SU-DHL-6 (cell line): ENCODE measurements around the gene WDR7.

Experiments used
- H2AFZ ChIP-seq: fragments of 200-600 bp; sonication (generic); 2 replicates; pipeline ENCODE4 v1.6.1; 2014; ENCODE audit warnings: low read depth, mild to moderate bottlenecking, moderate library complexity, mixed read lengths, antibody characterized with exemption, low read length; ENCODE audit not compliant: severe bottlenecking
- H3F3A ChIP-seq: fragments of 200-600 bp; shearing (Covaris generic); 2 replicates; pipeline ENCODE4 v1.6.0; 2016; ENCODE audit warnings: antibody characterized with exemption, mild to moderate bottlenecking; ENCODE audit not compliant: insufficient read depth
- H3K27ac ChIP-seq: fragments of 200-600 bp; sonication (generic); 2 replicates; pipeline ENCODE4 v1.5.1; 2016; ENCODE audit warnings: low read depth, mild to moderate bottlenecking, low read length, moderate library complexity, mixed read lengths
- H3K27me3 ChIP-seq: fragments of 200-600 bp; sonication (generic), shearing (Covaris generic); 2 replicates; pipeline ENCODE4 v1.6.0; 2014; ENCODE audit warnings: mild to moderate bottlenecking, low read length
- H3K36me3 ChIP-seq: fragments of 200-600 bp; sonication (generic); 2 replicates; pipeline ENCODE4 v1.6.1; 2014; ENCODE audit warnings: mild to moderate bottlenecking, low read length, mixed read lengths
- H3K4me2 ChIP-seq: fragments of 300-600, 200-600 bp; shearing (Covaris generic), sonication (generic); 2 replicates; pipeline ENCODE4 v1.6.0; 2014; ENCODE audit warnings: low read length, low read depth, mild to moderate bottlenecking; ENCODE audit not compliant: poor library complexity, severe bottlenecking
- H3K4me3 ChIP-seq: fragments of 200-600 bp; sonication (generic); 2 replicates; pipeline ENCODE4 v1.5.1; 2014; ENCODE audit warnings: antibody characterized with exemption, low read length, mild to moderate bottlenecking, mixed read lengths; ENCODE audit not compliant: insufficient read depth, poor library complexity, severe bottlenecking
- H3K79me2 ChIP-seq: fragments of 200-600 bp; sonication (generic); 2 replicates; pipeline ENCODE4 v1.6.1; 2014; ENCODE audit warnings: mild to moderate bottlenecking, low read length, moderate library complexity; ENCODE audit not compliant: insufficient read depth
- H3K9ac ChIP-seq: fragments of 200-600 bp; sonication (generic); 2 replicates; pipeline ENCODE4 v1.7.0; 2014; ENCODE audit warnings: mild to moderate bottlenecking, low read length
- H3K9me2 ChIP-seq: fragments of 200-600 bp; sonication (generic); replicated peaks from 2 replicates; pipeline ENCODE4 v1.6.1; 2014; ENCODE audit warnings: low read length; ENCODE audit not compliant: insufficient read depth
- H3K9me3 ChIP-seq: fragments of 200-600 bp; sonication (generic); 2 replicates; pipeline ENCODE4 v1.6.1; 2014; ENCODE audit warnings: low read length, mixed read lengths; ENCODE audit not compliant: insufficient read depth
- H4K20me1 ChIP-seq: fragments of 200-600 bp; sonication (generic); 2 replicates; pipeline ENCODE4 v1.6.1; 2014; ENCODE audit warnings: low read depth, mild to moderate bottlenecking, antibody characterized with exemption, low read length, moderate library complexity, mixed read lengths
- EZH2phosphoT487 ChIP-seq: fragments of 200-600 bp; sonication (generic), shearing (Covaris generic); conservative IDR thresholded peaks from 2 replicates; pipeline ENCODE4 v1.6.1; 2018; ENCODE audit warnings: mild to moderate bottlenecking, antibody characterized with exemption, low read length, moderate library complexity, mixed read lengths
- TF ChIP-seq, protein P1 (sequence below): fragments of 200-600 bp; sonication (generic); IDR thresholded peaks from one replicate; pipeline ENCODE4 v1.5.1; 2017; ENCODE audit warnings: antibody characterized with exemption, mild to moderate bottlenecking, low read length, moderate library complexity; ENCODE audit not compliant: insufficient read depth, poor library complexity, severe bottlenecking

WDR7 gene

GRCh38 chr18:56709463-56709862 lies 58.3 kb downstream of the WDR7 start:
- H2AFZ ChIP-seq = no peak overlapping the region
- no peak overlapping the region for H3K4me2 ChIP-seq
- H3K27me3 ChIP-seq = no peaks in the 10 kb centered on the region
- H3K9me2 ChIP-seq = no peaks in the 10 kb centered on the region
- TF ChIP-seq, protein P1, sequence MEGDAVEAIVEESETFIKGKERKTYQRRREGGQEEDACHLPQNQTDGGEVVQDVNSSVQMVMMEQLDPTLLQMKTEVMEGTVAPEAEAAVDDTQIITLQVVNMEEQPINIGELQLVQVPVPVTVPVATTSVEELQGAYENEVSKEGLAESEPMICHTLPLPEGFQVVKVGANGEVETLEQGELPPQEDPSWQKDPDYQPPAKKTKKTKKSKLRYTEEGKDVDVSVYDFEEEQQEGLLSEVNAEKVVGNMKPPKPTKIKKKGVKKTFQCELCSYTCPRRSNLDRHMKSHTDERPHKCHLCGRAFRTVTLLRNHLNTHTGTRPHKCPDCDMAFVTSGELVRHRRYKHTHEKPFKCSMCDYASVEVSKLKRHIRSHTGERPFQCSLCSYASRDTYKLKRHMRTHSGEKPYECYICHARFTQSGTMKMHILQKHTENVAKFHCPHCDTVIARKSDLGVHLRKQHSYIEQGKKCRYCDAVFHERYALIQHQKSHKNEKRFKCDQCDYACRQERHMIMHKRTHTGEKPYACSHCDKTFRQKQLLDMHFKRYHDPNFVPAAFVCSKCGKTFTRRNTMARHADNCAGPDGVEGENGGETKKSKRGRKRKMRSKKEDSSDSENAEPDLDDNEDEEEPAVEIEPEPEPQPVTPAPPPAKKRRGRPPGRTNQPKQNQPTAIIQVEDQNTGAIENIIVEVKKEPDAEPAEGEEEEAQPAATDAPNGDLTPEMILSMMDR = no peak
- TF ChIP-seq EZH2phosphoT487 = no peak
- H3K27ac ChIP-seq = no peak overlapping the region
- no peaks in the 10 kb centered on the region for H3K79me2 ChIP-seq
- no peak overlapping the region for H3K9ac ChIP-seq
- H3K9me3 ChIP-seq = no peaks in the 10 kb centered on the region
- no peak overlapping the region for H3K4me3 ChIP-seq
- H3K36me3 ChIP-seq = no peaks in the 10 kb centered on the region
- no peaks in the 10 kb centered on the region for H3F3A ChIP-seq
- no peaks in the 10 kb centered on the region; the same call in 1 of the 2 replicates for H4K20me1 ChIP-seq

DNA sequence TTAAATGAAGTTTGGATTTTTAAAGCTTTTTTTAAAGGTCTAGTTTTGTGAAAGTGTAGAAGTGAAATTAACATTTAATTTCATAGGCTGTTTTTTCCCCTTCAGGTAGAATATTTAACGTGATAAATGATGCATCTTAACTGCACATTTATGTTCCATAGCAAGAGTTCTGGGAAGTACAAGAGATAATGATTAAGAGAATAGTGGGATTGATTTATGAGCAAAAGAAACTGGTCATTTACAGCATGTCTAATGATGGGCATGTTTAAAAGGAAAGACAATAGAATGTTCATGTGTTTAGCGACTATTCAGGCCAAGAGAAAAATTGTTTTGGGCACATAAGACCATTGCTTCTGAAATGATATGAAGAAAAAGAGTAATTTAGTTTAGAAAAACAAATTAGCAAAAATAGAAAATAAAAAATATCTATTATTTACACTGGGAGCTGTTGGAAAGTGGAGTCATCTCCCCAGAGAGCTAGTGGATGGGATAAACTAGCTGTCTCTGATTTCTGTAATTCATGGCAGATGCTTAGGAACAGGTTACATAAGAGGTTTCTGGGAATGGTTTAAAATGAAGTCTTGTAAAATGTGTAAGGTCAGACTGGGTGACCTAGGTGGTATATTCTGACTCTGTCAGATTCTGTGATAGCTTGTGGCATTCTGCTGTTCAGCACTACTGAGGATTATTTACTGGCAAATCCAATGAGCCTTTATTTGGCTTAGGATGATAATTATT lies 60.7 kb downstream of the WDR7 start:
- H2AFZ ChIP-seq = no peak overlapping the region
- no peaks in the 10 kb centered on the region for H3K9me3 ChIP-seq
- no peaks in the 10 kb centered on the region for H3K27me3 ChIP-seq
- no peak overlapping the region for H3K9ac ChIP-seq
- TF ChIP-seq, protein P1 = no peak
- no peak for TF ChIP-seq EZH2phosphoT487
- no peak overlapping the region for H3K4me3 ChIP-seq
- H3K9me2 ChIP-seq = no peaks in the 10 kb centered on the region
- no peaks in the 10 kb centered on the region for H3F3A ChIP-seq
- no peaks in the 10 kb centered on the region for H3K79me2 ChIP-seq
- H3K27ac ChIP-seq = no peak overlapping the region
- no peak overlapping the region for H3K4me2 ChIP-seq
- H4K20me1 ChIP-seq = no peaks in the 10 kb centered on the region; the same call in 1 of the 2 replicates
- H3K36me3 ChIP-seq = no peaks in the 10 kb centered on the region

DNA sequence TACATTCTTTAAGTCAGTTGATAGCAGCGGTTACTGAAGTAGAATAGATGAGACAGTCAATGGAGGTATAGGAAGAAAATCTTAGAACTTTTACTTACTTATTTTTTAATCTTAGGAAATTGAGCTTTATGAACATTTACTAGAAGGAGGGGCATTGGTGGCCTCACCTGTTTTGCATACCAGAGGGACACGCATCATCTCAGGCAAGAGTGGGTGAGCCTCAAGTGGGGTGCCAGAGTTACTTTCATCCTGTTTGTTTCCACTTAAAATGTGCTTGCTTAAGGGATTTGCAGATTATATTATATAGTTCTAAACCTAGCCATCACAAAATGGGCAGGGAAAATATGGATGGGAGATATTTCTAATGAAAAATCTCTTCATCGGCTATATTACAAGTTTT lies 61.6 kb downstream of the WDR7 start:
- Histone ChIP-seq H3K9ac (no peak overlapping the region), H3K9me2 (no peaks in the 10 kb centered on the region), H3K27me3 (no peaks in the 10 kb centered on the region), H2AFZ (no peak overlapping the region), H3K79me2 (no peaks in the 10 kb centered on the region), H3K9me3 (no peaks in the 10 kb centered on the region), H3F3A (no peaks in the 10 kb centered on the region), H3K4me2 (no peak overlapping the region), H4K20me1 (no peaks in the 10 kb centered on the region; the same call in 1 of the 2 replicates), H3K36me3 (no peaks in the 10 kb centered on the region), H3K27ac (no peak overlapping the region), H3K4me3 (no peak overlapping the region)
- TF ChIP-seq, protein P1 = no peak
- TF ChIP-seq EZH2phosphoT487 = no peak
